Epithelial cell of esophagus (primary cell): ENCODE data around the gene PRRT3.
"Not testable (repeated sequence)": the region's sequence is repeated elsewhere in the genome, so short reads cannot be mapped to it uniquely, and the experiment has no call there.

Source experiments
- DNase-seq: peaks from one replicate; pipeline ENCODE4 v3.0.0; 2010; ENCODE audit warnings: low read depth
- H3K4me3 ChIP-seq: 2 replicates; pipeline ENCODE4 v1.5.1; 2011; ENCODE audit warnings: mild to moderate bottlenecking, low read length, control low read depth
- TF ChIP-seq, protein P1 (sequence below): IDR thresholded peaks from 2 replicates; pipeline ENCODE4 v1.5.1; 2011; ENCODE audit warnings: low read depth, mild to moderate bottlenecking, low read length, control low read depth, inconsistent platforms; ENCODE audit not compliant: insufficient read depth; ENCODE audit errors: missing control alignments

The PRRT3 gene

DNA sequence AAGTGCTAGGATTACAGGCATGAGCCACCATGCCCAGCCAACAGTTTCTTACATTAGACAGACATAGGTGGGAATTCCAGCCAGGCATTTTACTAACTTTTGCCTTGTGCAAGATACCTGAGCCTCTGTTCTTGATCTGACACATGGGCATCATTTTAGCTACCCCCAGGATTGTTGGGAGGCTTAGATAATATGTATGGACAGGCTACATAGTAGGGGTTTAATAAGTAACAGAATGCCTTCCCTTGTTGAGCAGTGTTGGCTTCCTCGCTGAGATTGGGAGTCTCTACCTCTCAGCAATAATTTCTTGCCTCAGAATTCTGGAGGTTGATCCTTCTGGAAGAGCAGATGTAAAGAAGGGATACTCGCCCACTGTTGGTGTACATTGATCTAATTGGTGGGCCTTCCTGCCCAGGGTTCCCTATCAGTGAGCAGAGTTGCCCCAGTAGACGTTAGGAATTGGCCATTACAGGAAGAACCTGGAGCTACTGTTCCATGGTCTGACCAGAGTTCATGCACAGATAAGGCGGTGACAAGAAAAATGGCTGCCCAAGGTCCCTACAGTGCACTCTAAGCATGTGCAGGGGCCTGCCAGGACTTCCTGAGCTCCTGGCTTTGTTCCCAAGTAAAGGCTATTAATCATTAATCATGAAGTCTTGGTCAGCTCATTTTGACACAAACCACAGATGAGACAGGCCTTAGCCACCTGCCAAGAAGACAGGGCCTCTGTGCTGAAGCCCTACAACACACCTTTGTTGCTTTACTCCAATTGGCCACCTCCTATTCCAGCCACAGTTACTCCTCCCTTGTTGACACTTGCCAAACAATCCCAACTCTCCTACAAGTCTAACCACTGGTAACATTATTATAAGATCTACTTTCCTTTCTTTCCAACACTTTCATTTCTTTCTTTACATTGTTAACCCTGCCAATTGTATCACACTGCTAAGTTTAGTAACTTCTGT lies 54.5 kb downstream of the PRRT3 start:
- TF ChIP-seq, protein P1, sequence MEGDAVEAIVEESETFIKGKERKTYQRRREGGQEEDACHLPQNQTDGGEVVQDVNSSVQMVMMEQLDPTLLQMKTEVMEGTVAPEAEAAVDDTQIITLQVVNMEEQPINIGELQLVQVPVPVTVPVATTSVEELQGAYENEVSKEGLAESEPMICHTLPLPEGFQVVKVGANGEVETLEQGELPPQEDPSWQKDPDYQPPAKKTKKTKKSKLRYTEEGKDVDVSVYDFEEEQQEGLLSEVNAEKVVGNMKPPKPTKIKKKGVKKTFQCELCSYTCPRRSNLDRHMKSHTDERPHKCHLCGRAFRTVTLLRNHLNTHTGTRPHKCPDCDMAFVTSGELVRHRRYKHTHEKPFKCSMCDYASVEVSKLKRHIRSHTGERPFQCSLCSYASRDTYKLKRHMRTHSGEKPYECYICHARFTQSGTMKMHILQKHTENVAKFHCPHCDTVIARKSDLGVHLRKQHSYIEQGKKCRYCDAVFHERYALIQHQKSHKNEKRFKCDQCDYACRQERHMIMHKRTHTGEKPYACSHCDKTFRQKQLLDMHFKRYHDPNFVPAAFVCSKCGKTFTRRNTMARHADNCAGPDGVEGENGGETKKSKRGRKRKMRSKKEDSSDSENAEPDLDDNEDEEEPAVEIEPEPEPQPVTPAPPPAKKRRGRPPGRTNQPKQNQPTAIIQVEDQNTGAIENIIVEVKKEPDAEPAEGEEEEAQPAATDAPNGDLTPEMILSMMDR = no peak
- DNase-seq = peak; percentile 89
- no peak overlapping the region for H3K4me3 ChIP-seq

DNA sequence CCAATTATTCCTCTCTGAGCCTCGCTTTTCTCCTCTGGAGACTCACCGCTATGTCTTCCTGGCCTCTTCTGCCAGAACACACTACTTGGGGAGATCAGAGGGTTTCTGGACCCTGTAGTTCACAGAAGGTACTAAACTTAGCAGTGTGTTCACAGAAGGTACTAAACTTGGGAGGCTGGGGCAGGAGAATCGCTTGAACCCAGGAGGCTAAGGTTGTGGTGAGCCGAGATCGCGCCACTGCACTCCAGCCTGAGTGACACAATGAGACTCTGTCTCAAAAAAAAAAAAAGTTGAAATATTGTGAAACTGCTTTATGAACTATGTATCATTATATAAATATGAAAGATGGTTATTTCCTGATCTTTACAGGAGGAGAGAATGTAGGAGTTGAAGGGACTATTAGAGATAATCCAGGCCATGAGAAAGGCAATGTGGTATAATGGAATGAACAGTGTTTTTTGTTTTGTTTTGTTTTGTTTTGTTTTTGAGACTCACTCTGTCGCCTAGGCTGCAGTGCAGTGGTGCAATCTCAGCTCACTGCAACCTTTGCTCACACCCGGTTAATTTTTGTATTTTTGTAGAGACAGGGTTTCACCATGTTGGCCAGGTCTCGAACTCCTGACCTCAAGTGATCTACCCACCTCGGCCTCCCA lies 55.3 kb downstream of the PRRT3 start:
- DNase-seq = peak; percentile 61
- H3K4me3 ChIP-seq = not testable (repeated sequence)

DNA sequence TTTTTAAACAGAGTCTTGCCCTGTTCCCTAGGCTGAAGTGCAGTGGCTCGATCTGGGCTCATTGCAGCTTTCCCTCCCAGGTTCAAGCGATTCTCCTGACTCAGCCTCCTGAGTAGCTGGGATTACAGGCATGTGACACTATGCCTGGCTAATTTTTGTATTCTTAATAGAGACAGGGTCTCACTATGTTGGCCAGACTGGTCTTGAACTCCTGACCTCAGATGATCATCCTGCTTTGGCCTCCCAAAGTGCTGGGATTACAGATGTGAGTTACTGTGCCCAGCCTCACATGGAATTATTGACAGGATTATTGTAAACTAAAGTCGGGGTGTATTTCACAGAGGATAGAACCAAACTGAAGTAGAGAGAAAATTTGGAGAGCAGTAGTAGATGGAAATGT lies 56.5 kb downstream of the PRRT3 start:
- DNase-seq, H3K4me3 ChIP-seq: not testable (repeated sequence)
